Measurements from ENCODE around the gene KLRG1. TPM values are rescaled to one million over a fixed set of nuclear protein-coding genes. Genes with fewer than 3 reads are reported as not detected.

KLRG1 gene
- total and polyA plus RNA-seq, 2 of the 4 experiments (the other 2 are of a cell fraction), result 0.36 to 0.54 TPM

DNA sequence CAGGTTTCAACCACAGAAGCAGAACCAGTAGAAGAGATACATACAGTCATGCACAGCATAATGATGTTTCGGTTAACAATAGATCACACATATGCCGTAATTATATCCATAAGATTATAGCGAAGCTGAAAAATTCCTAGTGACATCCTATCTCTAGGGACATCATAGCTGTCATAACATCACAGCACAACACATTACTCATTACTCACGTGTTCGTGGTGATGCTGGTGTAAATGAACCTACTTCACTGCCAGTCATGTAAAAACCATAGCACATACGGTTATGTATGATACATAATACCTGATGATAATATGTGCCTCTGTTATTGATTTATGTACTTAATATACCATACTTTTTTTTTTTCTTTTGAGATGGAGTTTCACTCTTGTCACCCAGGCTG lies 44.7 kb downstream of the KLRG1 start:
- Histone ChIP-seq H2BK20ac (ENCODE audit: low read depth, low read length) (no peak overlapping the region), H2AFZ (replicated peaks; ENCODE audit: low read length, poor library complexity) (no peak overlapping the region), H4K5ac (ENCODE audit: low read depth, low read length) (no peak overlapping the region), H3K27ac (ENCODE audit: insufficient read depth, low read length) (no peak overlapping the region), H2AK9ac (replicated peaks; ENCODE audit: low read depth, low read length, poor library complexity) (no peak overlapping the region), H3K9me1 (ENCODE audit: insufficient read depth, low read length) (no peaks in the 10 kb centered on the region), H3K18ac (ENCODE audit: low read depth, low read length) (no peak overlapping the region), H3K4me2 (ENCODE audit: low read depth, low read length) (no peak overlapping the region), H3K23ac (ENCODE audit: low read depth, low read length) (no peak overlapping the region), H3K4me1 (ENCODE audit: control insufficient read depth, insufficient read depth, low read length) (no peaks in the 10 kb centered on the region), H3K9me3 (ENCODE audit: control insufficient read depth, insufficient read depth, low read length) (no peaks in the 10 kb centered on the region), H3K9ac (ENCODE audit: low read depth, low read length) (no peak overlapping the region), H3K56ac (ENCODE audit: extremely low read depth, insufficient read depth, low read length) (no peak overlapping the region), H4K8ac (ENCODE audit: low read depth in 2 of 2, low read length in 2 of 2) (no peak overlapping the region), H2BK15ac (ENCODE audit: low read depth, low read length) (no peak overlapping the region), H2BK5ac (ENCODE audit: low read depth, low read length, poor library complexity, severe bottlenecking) (no peak overlapping the region), H2BK120ac (ENCODE audit: low read depth, low read length) (no peak overlapping the region), H3K4me3 (ENCODE audit: insufficient read depth, low read depth, low read length) (no peak overlapping the region), H3K36me3 (ENCODE audit: control insufficient read depth, insufficient read depth, low read length) (no peaks in the 10 kb centered on the region), H3K4ac (ENCODE audit: low read depth, low read length) (no peak overlapping the region), H4K20me1 (ENCODE audit: insufficient read depth, low read length) (no peaks in the 10 kb centered on the region), H3K14ac (replicated peaks; ENCODE audit: low read depth, low read length) (no peak overlapping the region), H4K91ac (ENCODE audit: insufficient read depth, low read depth, low read length) (no peak overlapping the region), H3K79me1 (ENCODE audit: low read depth in 1 of 2, low read length in 2 of 2) (no peaks in the 10 kb centered on the region), H2AK5ac (ENCODE audit: low read depth, low read length) (no peak overlapping the region), H3K27me3 (ENCODE audit: control insufficient read depth, insufficient read depth, low read length) (0 out of 2 replicates have a peak, but pooled peaks cover 2% of the 10 kb centered on the region)
- ATAC-seq (ENCODE audit: low read depth) (no peak), DNase-seq (no peak)
- intact Hi-C loops (cut with micrococcal nuclease) (no loop called here), in situ Hi-C loops (cut with MboI; ENCODE audit: low sequenced_read_pairs) (no loop called here), dilution Hi-C loops (cut with HindIII; ENCODE audit: low sequenced_read_pairs, unreplicated experiment) (no loop called here)
- POLR2A ChIA-PET (ENCODE audit: unreplicated experiment), result no interaction called here
- CTCF ChIA-PET, result no interaction called here
- BruUV-seq (replicated peaks), result no TSS peak
- TF ChIP-seq MAZ (IDR thresholded peaks at IDR 0.05; ENCODE audit: borderline replicate concordance, low read depth, low read length), result no peak
- TF ChIP-seq BHLHE40 (IDR thresholded peaks at IDR 0.05; ENCODE audit: low read depth, low read length), result no peak
- no peak for TF ChIP-seq MXI1 (IDR thresholded peaks at IDR 0.05; ENCODE audit: borderline replicate concordance, low read depth, low read length)
- TF ChIP-seq, protein P1, sequence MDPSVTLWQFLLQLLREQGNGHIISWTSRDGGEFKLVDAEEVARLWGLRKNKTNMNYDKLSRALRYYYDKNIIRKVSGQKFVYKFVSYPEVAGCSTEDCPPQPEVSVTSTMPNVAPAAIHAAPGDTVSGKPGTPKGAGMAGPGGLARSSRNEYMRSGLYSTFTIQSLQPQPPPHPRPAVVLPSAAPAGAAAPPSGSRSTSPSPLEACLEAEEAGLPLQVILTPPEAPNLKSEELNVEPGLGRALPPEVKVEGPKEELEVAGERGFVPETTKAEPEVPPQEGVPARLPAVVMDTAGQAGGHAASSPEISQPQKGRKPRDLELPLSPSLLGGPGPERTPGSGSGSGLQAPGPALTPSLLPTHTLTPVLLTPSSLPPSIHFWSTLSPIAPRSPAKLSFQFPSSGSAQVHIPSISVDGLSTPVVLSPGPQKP (IDR thresholded peaks at IDR 0.05; ENCODE audit: borderline replicate concordance, low read depth, low read length), result no peak
- no peak for TF ChIP-seq CEBPB (IDR thresholded peaks at IDR 0.05; ENCODE audit: low read depth, low read length)
- no peak for TF ChIP-seq POLR2A (IDR thresholded peaks at IDR 0.05; ENCODE audit: low read depth, low read length)
- TF ChIP-seq, protein P2, sequence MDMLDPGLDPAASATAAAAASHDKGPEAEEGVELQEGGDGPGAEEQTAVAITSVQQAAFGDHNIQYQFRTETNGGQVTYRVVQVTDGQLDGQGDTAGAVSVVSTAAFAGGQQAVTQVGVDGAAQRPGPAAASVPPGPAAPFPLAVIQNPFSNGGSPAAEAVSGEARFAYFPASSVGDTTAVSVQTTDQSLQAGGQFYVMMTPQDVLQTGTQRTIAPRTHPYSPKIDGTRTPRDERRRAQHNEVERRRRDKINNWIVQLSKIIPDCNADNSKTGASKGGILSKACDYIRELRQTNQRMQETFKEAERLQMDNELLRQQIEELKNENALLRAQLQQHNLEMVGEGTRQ (IDR thresholded peaks at IDR 0.05; ENCODE audit: low read depth, low read length), result no peak
- no peak for TF ChIP-seq SMC3 (IDR thresholded peaks at IDR 0.05; ENCODE audit: low read depth, low read length)
- no peak for TF ChIP-seq MAFK (IDR thresholded peaks at IDR 0.05; ENCODE audit: low read depth, low read length)
- no CpG with 5 or more reads among the region's 6 CpGs for WGBS, 2 experiments (ENCODE audit: extremely low coverage in 2 of 2, insufficient read length in 1 of 2)

Data from IMR-90 (cell line).